NCI-H1436 (cell line): ENCODE results near the gene STC2.

Experiments
- DNase-seq: peaks from one replicate; lab custom pipeline; 2025; lab: John Stamatoyannopoulos, UW

The STC2 gene

GRCh38 chr5:173314166-173314952 lies 13.9 kb downstream of the STC2 start:
- no peak for DNase-seq

GRCh38 chr5:173313351-173313801 lies 14.8 kb downstream of the STC2 start:
- DNase-seq = no peak

- DNase-seq = no peak
Observed at GRCh38 chr5:173312821-173313220, 15.4 kb downstream of the STC2 start.

GRCh38 chr5:173311818-173312585 lies 16.2 kb downstream of the STC2 start:
- no peak for DNase-seq

- no peak for DNase-seq
Observed at GRCh38 chr5:173310861-173311785, 17.1 kb downstream of the STC2 start.

- DNase-seq = no peak
Observed at GRCh38 chr5:173310218-173310769, 17.9 kb downstream of the STC2 start.

- DNase-seq = no peak
Observed at GRCh38 chr5:173309731-173310130, 18.5 kb downstream of the STC2 start.

- DNase-seq = no peak
Observed at GRCh38 chr5:173308226-173308625, 20.0 kb downstream of the STC2 start.

GRCh38 chr5:173307695-173308094 lies 20.5 kb downstream of the STC2 start:
- no peak for DNase-seq

GRCh38 chr5:173306695-173307094 lies 21.5 kb downstream of the STC2 start:
- no peak for DNase-seq

- DNase-seq = no peak
Observed at GRCh38 chr5:173304591-173304988, 23.6 kb downstream of the STC2 start.

- no peak for DNase-seq
Observed at GRCh38 chr5:173303878-173304590, 24.2 kb downstream of the STC2 start.

- DNase-seq = no peak
Observed at GRCh38 chr5:173302546-173303155, 25.6 kb downstream of the STC2 start.

- no peak for DNase-seq
Observed at GRCh38 chr5:173301695-173302545, 26.3 kb downstream of the STC2 start.

GRCh38 chr5:173300389-173301047 lies 27.7 kb downstream of the STC2 start:
- no peak for DNase-seq

- no peak for DNase-seq
Observed at GRCh38 chr5:173299820-173300219, 28.4 kb downstream of the STC2 start.

GRCh38 chr5:173298213-173298926 lies 29.8 kb downstream of the STC2 start:
- DNase-seq = no peak

GRCh38 chr5:173297813-173298212 lies 30.4 kb downstream of the STC2 start:
- DNase-seq = no peak
